NCI-H187 treated with DMSO at 0.1 percent for 48 hours (cell line): Measurements from ENCODE around the gene NSD2.
"Not testable (repeated sequence)": the region's sequence is repeated elsewhere in the genome, so short reads cannot be mapped to it uniquely, and the experiment has no call there.

Experiments
- DNase-seq: peaks from one replicate; lab custom pipeline; 2025; lab: John Stamatoyannopoulos, UW

Gene NSD2

DNA sequence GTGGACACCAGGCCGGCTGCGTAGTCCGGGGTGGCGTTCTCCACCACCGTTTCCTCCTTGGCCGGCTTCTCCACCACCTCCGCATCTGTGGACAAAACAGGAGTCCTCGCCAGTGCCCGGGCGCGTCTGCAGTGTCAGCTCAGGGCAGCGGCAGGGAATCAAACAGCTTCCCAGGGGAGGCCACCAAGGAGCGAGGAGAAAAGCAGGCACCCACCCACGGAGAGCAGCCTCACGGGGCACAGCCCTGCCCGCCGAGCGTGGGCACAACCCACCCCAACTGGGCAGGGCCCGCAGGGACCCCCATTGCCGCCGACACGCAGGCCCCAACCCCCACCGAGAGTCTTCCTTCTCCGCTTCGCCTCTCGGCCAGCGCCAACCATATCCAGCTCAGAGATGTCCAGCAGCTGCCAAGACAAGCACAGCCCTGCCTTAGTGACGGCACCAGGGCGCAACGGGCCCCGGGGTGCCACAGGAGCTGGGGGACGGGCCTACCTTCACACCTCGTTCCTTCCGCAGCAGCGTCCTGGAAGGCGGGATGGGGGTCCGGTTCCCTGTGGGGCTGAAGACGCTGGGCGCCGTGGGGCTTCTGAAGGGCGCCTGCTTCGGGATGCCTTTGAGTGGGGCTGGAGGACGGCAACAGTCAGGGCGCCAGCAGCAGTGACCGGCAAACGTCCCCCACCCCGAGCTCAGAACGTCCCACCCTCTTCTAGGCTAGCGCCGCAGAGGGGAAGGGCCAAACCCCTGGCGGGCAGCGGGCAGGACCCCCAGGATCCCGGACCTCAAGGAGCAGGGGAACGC is 114.8 kb downstream of the NSD2 start:
- DNase-seq, result no peak

DNA sequence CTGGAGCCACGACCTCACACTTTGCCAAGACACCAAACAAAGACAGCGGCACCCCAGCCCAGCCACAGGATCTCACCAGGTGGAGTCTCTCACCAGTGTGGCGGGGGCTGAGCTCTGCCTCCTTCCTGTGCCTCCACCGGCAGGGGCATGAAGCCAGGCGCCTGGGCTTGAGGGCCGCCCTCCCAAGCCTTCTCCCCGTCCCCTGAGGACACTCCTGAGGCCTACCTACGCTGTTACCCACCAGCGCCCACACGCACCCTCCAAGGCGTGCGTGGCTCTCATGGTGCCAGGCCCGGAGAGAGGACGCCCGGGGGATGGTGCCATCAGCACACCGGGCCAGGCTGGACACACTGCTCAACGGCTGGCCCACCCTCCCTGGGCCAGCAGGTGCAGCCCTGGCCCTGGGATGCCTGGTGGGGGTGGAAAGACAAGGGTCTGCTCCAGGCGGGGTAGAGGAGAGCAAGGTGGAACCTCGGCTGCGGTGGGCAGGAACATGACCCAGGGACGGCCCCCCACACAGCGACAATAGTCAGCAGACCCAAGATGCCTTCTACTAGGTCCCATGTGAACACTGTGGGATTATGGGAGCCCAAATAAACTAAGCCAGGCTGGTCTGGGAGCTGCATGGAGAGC is 115.5 kb downstream of the NSD2 start:
- no peak for DNase-seq

DNA sequence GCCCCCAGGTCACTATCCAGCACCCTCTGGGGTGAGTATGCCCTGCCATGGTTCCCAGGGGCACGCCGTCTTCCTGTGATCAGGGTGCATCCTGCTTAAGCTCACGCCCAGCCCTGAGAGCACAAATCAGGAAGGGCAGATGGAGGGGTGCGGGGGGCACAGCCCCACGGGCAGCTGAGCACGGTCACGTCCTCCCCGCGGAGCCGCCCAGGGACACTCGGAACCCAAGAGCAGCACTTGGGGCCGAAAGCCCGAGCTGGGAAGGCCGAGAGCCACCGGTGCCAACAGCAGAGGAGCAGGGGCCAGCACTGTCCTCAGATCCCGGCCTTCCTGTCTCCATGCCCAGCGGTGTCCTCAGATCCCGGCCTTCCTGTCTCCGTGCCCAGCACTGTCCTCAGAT is 116.1 kb downstream of the NSD2 start:
- DNase-seq, result no peak

DNA sequence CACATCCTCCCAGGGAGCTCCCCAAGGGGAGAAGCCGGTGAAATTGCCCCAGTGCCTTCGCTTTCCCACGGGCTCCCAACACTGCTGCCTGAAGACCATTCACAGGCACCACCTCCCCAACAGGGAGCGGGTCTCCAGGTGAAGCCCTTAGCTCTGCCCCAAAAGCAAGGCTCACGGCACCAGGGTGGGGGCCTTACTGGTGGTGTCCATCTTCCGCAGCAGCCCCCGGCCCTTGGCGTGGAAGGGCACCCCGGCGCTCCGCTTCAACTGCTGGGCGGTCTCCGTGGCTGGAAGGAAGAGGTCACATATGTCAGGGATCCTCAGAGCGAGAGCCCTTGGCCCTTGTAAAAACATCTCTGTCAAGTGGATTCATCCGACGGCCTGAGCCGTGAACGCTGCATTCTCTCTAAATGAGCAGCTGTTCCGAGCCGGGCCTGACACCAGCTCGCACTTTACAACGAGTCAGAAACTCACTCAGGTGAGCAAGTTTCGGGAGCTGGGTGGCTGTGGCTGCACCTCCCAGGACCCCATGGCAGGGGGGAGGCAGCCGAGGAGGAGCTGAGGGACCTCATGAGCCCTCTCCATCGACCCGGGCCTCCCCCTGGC is 116.6 kb downstream of the NSD2 start:
- DNase-seq, result no peak

DNA sequence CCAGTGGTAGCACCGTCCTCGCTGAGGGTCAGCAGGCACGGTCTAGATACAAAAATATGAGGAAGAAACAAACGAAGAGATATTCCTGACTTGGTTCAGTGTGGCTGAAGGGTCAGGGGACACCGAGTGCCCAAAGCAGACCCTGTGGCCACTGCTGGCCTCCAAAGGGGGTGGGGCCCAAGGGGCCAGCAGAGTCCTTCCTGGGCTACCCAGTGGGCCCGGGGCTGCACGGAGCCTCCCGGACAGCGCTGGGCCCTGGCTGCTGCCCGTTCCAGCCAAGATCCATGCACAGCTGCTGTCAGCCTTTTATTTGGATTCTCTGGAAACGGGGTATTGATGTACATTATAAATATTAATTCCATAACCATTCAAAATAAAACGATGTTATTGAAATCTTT is 117.1 kb downstream of the NSD2 start:
- no peak for DNase-seq

DNA sequence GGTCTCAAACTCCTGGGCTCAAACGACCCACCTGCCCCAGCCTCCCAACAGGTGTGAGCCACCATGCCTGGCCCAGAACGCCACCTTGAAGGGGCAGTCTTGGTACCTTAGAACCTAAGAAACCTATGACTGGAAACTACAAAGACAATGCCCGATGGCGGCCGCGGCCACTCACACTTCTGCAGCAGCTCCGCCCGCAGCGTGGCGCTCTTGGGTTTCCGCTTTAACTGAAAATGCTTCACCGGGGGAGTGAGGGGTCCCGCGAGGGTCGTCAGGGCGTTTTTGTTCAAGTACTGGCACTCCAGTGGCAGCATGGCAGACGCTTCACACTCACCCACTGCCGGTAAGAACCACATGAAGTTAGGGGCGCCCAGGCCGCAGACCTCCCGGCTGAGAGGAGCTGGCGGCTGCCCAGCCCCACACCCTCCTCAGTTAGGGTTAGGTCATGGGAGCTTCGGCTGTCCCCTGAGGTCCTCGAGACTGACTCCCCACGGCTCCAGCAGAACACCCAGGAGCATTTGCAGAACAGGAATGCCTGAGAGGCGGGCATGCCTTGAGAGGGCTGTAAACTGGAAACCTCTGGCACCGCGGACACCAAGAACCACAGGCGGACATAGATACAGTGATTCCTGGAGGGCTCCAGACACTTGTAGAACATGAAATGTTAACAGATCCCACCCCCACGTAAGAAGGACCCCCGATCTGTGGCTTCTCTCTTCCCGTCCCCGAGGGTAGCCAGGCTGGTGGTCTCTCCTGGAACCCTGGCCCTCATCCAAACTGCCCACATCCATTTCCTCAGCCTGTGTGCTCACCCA is 118.5 kb downstream of the NSD2 start:
- DNase-seq, result no peak

DNA sequence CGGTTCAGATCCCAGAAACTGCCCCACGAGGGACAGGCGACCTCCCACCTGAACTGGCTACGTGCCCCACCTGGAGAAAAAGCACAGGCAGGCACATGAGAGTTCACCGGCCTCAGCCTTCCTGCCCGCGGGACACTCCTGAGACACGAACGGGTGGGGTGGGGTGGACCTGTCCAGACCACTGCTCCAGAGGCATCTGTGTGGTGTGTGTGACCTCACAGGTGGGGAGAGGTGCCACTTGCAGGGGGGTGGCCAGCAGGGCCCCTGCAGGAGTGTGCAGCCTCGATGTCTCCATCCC is 119.1 kb downstream of the NSD2 start:
- no peak for DNase-seq

DNA sequence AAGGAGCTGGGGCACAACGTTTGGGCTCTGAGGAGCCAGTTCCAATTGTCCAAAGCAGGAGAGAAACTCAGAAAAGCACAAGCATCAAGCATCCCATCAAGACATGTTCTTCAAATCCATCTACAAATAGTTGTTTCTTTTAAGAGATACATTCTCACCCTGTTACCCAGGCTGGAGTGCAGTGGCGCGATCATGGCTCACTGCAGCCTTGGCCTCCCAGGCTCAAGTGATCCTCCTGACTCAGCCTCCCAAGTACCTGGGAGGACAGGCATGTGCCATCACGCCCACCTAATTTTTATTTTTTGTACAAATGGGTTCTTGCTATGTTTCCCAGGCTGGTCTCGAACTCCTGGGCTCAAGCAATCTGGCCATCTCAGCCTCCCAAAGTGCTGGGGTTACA is 119.5 kb downstream of the NSD2 start:
- no peak for DNase-seq

DNA sequence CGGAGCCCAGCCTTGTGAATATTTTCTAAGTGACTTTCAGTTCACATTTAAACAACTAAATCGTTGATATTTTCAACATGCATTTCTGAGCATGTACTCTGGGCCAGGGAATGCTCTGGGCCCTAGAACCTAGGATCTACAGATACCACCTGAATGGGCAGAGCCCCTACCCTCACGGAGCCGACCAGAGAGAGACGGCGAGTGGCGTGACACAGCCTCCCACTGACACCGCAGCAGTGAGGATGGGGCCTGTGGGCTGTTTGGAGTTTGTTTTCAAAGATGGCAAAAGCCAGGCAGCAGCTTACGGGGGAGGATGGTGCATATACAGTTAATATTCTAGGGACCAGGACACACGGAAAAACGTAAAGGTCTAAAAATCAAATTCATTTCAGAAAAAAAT is 119.9 kb downstream of the NSD2 start:
- no peak for DNase-seq

DNA sequence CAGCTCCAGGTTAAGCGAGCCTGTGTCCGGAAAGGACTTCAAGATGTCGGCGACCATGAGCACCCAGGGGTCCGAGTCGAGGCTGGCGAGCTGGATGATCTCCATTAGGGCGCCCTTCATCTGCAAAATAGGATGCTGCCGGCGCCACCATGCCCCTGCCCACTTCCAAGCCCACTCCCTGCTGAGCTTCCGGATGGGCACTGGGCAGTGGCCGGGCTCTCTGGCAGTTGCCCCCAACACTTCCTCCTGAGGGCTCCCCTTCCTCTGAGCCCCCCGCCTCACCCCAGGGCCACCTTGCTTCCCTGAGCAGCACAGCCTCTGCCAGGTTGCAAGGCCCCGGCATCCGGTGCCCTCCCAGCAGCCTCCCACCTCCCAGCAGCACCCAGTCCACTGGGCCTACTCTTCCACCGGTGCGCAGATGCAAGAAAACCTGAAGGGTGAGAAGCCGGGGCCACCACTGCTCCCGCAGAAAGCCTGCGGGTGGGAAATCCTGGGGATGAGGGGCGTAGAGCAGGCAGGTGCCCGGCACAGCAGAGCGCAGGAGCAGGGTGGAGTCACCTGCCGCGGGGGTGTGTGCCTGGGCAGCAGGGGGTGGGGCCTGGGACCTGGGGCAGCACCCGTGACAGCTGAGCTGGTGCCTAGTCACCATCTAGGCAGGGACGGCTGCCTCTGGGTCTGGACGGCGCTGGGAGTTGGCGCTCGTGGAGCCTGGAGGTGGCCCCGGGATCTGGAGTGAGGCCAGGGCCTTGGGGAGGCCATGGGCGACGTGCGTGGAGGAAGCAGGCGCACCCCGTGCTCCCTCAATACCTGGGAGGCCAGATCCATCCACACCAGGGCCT is 120.6 kb downstream of the NSD2 start:
- no peak for DNase-seq

DNA sequence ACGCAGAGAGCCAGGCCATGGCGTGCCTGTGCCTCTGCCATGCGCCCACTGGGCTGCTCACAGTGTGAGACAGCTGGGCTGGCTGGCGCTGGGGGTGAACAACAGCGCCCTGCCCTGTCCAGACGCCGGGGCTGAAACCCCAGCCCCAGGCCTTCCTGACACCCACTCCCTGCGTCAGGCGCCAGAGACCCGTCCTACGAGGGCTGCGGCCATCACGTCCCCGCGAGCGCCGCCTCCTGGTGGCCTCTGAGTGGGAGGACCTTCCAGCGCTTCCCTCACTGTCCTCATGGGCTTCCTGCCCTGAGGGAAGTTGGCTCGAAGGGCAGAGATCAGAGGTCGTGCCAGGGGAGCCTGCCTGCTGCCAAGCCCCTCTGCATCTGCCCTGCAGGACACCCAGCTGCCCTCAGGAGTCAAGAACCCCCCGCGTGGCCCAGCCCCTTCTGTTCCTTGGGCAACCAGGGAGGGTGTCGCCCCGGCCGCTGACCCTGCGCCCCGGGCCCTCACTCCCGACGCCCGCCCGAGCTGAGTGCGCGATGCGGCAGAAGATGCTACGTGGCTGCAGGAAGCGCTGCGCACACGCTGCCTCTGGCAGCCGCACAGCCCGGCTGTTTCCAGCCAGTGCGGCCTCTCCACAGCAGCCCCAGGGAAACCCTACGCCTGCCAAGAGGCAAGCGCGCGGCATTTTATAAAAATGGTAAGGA is 121.4 kb downstream of the NSD2 start:
- DNase-seq, result no peak

DNA sequence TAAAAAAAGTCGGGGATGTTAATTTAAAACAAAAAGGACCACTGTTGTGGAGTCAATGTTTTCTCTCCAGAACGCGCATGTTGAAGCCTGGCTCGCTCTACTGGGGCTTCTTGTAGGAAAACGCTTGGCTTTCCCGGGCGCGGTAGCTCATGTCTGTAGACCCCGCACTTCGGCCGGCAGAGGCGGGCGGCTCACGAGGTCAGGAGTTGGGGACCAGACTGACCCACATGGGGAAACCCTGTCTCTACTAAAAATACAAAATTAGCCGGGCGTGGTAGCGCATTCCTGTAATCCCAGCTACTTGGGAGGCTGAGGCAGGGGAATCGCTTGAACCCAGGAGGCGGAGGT is 122.0 kb downstream of the NSD2 start:
- no peak for DNase-seq

DNA sequence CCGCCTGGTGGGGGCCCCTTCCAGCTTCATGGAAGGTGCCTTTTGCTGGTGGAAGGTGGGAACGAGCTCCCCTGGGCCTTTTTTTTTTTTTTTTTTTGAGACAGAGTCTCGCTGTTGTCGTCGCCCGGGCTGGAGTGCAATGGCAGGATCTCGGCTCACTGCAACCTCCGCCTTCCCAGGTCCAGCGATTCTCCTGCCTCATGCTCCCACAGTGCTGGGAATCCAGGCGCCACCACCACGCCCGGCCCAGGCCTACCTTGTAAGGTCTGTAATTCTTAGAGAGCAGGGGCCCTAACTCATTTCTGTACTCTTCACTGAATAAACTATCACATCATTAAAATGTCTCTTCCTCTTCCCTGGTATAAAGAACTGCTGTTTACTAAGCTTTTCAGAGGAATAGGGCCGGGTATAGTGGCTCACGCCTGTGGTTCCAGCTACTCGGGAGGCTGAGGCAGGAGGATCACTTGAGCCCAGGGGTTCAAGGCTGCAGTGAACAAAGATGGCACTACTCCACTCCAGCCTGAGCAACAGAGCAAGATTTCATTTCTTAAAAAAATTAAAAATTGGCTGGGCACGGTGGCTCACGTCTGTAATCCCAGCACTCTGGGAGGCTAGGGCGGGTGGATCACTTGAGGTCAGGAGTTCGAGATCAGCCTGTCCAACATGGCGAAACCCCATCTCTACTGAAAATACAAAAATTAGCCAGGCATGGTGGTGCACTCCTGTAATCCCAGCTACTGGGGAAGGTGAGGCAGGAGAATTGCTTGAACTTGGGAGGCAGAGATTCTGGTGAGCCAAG is 122.7 kb downstream of the NSD2 start:
- DNase-seq, result not testable (repeated sequence)

DNA sequence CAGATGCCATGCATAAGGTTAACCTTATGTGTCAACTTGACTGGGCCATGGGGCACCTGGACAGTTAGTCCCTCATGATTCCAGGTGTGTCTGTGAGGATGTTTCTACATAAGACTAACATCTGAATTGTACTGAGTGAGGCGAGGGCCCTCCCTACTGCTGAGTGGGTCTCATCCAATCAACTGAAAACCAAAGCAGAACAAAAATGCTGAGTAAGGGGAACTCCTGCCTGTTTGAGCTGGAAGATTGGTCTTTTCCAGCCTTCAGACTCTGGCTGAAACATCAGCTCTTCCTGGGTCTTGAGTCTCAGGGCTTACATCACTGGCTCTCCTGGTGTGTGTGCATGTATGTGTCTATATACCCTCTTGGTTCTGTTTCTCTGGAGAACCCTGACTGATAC is 123.7 kb downstream of the NSD2 start:
- DNase-seq, result no peak

DNA sequence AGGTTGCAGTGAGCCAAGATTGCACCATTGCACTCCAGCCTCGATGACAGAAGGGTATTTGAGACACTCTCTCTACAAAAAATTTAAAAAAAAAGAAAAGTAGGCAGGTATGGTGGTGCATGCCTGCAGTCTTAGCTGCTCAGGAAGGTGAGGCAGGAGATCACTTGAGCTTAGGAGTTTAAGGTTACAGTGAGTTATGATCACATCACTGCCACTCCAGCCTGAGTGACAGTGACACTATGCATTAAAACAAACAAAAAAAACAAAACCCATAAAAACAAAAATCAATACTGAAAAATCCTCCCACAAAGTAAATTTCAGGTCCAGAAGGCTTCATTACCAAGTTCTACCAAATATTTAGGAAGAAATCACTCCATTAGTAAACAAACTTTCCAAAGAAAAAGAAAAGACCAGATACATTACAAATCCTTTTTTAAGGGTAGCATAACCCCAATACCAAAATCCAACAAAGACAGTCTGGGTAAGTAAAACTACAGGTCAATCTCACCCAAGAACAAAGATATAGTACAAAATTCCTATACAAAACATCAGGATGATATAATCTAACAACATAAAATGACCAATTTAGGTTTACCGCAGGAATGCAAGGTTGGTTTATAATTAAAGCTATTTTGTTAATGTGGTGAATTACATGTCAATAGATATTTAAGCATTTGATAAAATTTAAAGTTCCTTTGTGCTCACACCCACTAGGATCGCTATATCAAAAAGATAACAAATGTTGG is 125.8 kb downstream of the NSD2 start:
- DNase-seq, result no peak

DNA sequence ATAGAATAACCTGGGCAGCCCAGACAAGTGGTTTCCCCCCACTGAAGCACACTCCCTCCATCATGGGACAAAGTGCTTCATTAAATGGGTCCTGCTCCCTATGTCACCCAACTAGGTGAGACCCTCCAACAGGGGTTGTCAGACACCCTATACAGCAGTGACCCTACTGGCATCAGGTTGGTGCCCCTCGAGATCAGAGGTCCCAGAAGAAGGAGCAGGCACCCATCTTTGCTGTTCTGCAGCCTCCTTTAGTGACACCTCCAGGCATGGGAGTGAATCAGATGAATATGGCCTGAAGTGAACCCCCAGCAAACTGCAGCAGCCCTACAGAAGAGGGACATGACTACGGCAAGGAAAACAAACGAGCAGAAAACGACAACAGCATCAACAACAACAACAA is 126.5 kb downstream of the NSD2 start:
- DNase-seq, result no peak

DNA sequence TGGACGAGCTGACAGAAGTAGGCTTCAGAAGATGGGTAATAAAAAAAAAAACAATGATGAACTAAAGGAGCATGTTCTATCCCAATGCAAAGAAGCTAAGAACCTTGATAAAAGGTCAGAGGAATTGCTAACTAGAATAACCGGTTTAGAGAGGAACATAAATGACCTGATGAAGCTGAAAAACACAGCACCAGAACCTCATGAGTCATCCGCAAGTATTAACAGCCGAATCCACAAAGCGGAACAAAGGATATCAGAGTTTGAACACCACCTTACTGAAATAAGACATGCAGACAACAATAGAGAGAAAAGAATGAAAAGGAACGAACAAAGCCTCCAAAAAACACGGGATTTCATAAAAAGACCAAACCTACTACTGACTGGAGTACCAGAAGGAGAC is 127.1 kb downstream of the NSD2 start:
- no peak for DNase-seq

DNA sequence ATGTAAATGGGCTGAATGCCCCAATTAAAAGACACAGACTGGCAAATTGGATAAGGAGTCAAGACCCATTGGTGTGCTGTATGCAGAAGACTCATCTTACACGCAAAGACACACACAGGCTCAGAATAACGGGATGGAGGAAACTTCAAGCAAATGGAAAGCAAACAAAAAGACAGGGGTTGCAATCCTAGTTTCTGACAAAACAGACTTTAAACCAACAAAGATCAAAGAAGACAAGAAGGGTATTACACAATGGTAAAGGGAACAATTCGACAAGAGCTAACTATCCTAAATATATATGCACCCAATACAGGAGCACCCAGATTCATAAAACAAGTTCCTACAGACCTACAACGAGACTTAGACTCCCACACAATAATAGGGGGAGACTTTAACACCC is 128.1 kb downstream of the NSD2 start:
- not testable (repeated sequence) for DNase-seq

DNA sequence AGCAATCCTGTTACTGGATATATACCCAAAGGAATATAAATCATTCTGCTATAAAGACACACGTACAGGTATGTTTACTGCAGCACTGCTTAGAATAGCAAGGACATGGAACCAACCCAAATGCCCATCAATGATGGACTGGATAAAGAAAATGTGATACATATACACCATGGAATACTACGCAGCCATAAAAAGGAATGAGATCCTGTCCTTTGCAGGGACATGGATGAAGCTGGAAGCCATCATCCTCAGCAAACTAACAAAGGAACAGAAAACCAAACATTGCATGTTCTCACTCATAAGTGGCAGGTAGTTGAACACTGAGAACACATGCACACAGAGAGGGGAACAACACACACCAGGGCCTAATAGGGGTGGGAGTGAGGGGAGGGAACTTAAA is 132.2 kb downstream of the NSD2 start:
- DNase-seq, result not testable (repeated sequence)

DNA sequence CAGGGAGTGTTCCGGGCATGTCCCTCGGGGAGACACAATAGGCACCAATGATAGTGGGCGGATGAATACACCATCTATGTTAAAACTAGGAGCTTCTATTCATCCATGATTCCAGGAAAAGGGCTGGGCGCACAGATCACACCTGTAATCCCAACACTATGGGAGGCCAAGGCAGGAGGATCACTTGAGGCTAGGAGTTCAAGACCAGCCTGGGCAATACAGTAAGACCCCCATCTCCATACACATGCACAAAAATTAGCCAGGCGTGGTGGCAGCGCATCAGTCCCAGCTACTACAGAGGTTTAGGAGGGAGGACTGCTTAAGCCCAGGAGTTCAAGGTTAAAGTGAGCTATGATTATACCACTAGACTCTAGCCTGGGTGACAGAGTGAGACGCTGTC is 135.2 kb downstream of the NSD2 start:
- no peak for DNase-seq
